ENCODE results near the gene SFTPD.
"Not testable (repeated sequence)": the region's sequence is repeated elsewhere in the genome, so short reads cannot be mapped to it uniquely, and the experiment has no call there.

Gene SFTPD

GRCh38 chr10:79986661-79987060 lies 37.8 kb upstream of the SFTPD start:
- peaks cover 36% of the 10 kb centered on the region for H3K9me3 ChIP-seq (ENCODE audit: control insufficient read depth, low read length)
- H3K27me3 ChIP-seq (ENCODE audit: control insufficient read depth in 1 of 2, insufficient read depth in 1 of 2, low read length in 2 of 2) = peaks cover 0 to 44% of the 10 kb centered on the region in 2 experiments
- DNase-seq; H3K36me3 ChIP-seq (ENCODE audit: control insufficient read depth in 1 of 2, insufficient read depth in 2 of 2, low read depth in 1 of 2, low read length in 2 of 2); H3K27ac ChIP-seq (ENCODE audit: low read length, poor library complexity, severe bottlenecking); H2AFZ ChIP-seq (ENCODE audit: low read depth, low read length); H3K4ac ChIP-seq (ENCODE audit: low read depth in 1 of 2, low read length in 2 of 2); H2BK120ac ChIP-seq (ENCODE audit: low read depth, low read length); H2BK15ac ChIP-seq (ENCODE audit: low read depth, poor library complexity, severe bottlenecking); H3K4me3 ChIP-seq (ENCODE audit: insufficient read depth in 1 of 2, low read depth in 1 of 2, low read length in 2 of 2); H2BK12ac ChIP-seq (ENCODE audit: low read length in 2 of 2); H4K8ac ChIP-seq (ENCODE audit: low read length); H2BK5ac ChIP-seq (ENCODE audit: low read depth, low read length, poor library complexity, severe bottlenecking); H3K14ac ChIP-seq (ENCODE audit: low read length in 2 of 2); H3K18ac ChIP-seq (ENCODE audit: low read depth in 1 of 2, low read length in 2 of 2); H3K4me2 ChIP-seq (ENCODE audit: low read length, poor library complexity, severe bottlenecking); H3K79me1 ChIP-seq (replicated peaks; ENCODE audit: low read length, poor library complexity, severe bottlenecking); H3K4me1 ChIP-seq (ENCODE audit: control insufficient read depth, insufficient read depth, low read depth, low read length); H3K23ac ChIP-seq (ENCODE audit: low read length in 2 of 2); H4K91ac ChIP-seq (ENCODE audit: low read length); H2AK5ac ChIP-seq (ENCODE audit: low read length, severe bottlenecking); H3K9ac ChIP-seq (ENCODE audit: low read length): not testable (repeated sequence)
- 69% methylated on average over 2 of the region's 2 CpGs for WGBS

DNA sequence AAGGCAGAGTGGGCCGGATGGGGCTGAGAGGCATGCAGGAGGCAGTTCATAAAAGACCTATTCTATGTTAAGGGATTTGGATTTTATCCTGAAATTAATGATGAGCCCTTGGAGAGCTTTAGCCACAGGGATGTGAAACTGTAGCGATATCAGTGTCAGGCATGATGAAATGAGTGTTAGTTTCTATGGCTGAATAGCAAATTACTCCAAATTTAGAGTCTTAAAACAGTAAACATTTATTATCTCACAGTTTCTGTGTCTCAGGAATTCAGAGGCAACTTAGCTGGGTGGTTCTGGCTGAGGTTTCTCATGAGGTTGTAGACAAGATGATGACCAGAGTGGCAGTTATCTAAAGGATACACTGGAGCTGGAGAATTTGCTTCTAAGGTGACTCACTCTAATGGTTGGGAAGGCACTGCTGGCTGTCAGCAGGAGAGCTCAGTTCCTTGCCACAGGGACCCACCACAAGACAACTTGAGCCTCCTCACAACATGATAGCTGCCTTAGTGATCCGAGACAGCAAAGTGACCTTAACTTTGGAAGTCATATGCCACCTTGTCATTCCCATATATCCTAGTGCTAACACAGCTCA lies 36.7 kb upstream of the SFTPD start:
- H4K91ac ChIP-seq (ENCODE audit: low read length) = no peak overlapping the region
- H2AK5ac ChIP-seq (ENCODE audit: low read length, severe bottlenecking) = no peak overlapping the region
- H3K27ac ChIP-seq (ENCODE audit: low read length, poor library complexity, severe bottlenecking) = no peak overlapping the region
- no peak overlapping the region for H2BK12ac ChIP-seq (ENCODE audit: low read length in 2 of 2)
- H3K27me3 ChIP-seq (ENCODE audit: control insufficient read depth in 1 of 2, insufficient read depth in 1 of 2, low read length in 2 of 2) = peaks cover 0 to 46% of the 10 kb centered on the region in 2 experiments
- H2BK15ac ChIP-seq (ENCODE audit: low read depth, poor library complexity, severe bottlenecking) = no peak overlapping the region
- peaks cover 0 to 3% of the 10 kb centered on the region in 2 experiments for H3K36me3 ChIP-seq (ENCODE audit: control insufficient read depth in 1 of 2, insufficient read depth in 2 of 2, low read depth in 1 of 2, low read length in 2 of 2)
- H3K23ac ChIP-seq (ENCODE audit: low read length in 2 of 2) = no peak overlapping the region
- peaks cover 9% of the 10 kb centered on the region for H3K4me1 ChIP-seq (ENCODE audit: control insufficient read depth, insufficient read depth, low read depth, low read length)
- 89% methylated on average over 2 of the region's 3 CpGs for WGBS
- no peak overlapping the region for H4K8ac ChIP-seq (ENCODE audit: low read length)
- no peak overlapping the region for H3K14ac ChIP-seq (ENCODE audit: low read length in 2 of 2)
- no peak overlapping the region for H3K18ac ChIP-seq (ENCODE audit: low read depth in 1 of 2, low read length in 2 of 2)
- no peak overlapping the region for H2AFZ ChIP-seq (ENCODE audit: low read depth, low read length)
- no peak overlapping the region for H3K4ac ChIP-seq (ENCODE audit: low read depth in 1 of 2, low read length in 2 of 2)
- H2BK120ac ChIP-seq (ENCODE audit: low read depth, low read length) = no peak overlapping the region
- peaks cover 27% of the 10 kb centered on the region for H3K9me3 ChIP-seq (ENCODE audit: control insufficient read depth, low read length)
- H3K4me3 ChIP-seq (ENCODE audit: insufficient read depth in 1 of 2, low read depth in 1 of 2, low read length in 2 of 2) = no peak overlapping the region
- no peak overlapping the region for H3K4me2 ChIP-seq (ENCODE audit: low read length, poor library complexity, severe bottlenecking)
- no peak overlapping the region for H2BK5ac ChIP-seq (ENCODE audit: low read depth, low read length, poor library complexity, severe bottlenecking)
- DNase-seq = peak; percentile 11
- no peak overlapping the region for H3K9ac ChIP-seq (ENCODE audit: low read length)
- no peaks in the 10 kb centered on the region for H3K79me1 ChIP-seq (replicated peaks; ENCODE audit: low read length, poor library complexity, severe bottlenecking)

DNA sequence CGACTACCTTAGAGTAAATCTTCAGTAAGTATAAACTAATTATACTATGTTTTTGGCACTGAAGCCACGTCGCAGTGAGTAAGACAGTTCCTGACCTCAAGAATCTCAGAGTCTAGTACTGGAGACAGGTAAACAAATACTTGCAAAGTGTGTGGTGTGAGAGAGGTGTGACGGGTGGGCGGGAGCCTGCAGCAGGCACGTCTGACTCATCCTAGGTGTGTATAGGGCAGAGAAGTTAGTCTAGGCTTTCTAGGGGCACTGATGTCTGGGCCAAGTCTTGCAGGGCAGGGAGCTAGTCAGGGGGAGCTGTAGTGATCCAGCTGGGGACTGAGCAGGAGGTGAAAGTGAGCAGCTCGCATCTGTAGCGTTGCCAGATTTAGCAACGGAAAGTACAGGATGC lies 35.9 kb upstream of the SFTPD start:
- Histone ChIP-seq H3K27ac (ENCODE audit: low read length, poor library complexity, severe bottlenecking) (no peak overlapping the region), H2AFZ (ENCODE audit: low read depth, low read length) (no peak overlapping the region), H4K91ac (ENCODE audit: low read length) (no peak overlapping the region), H3K9me3 (ENCODE audit: control insufficient read depth, low read length) (peaks cover 22% of the 10 kb centered on the region), H3K9ac (ENCODE audit: low read length) (no peak overlapping the region), H3K4me1 (ENCODE audit: control insufficient read depth, insufficient read depth, low read depth, low read length) (peaks cover 9% of the 10 kb centered on the region), H3K18ac (ENCODE audit: low read depth in 1 of 2, low read length in 2 of 2) (no peak overlapping the region), H3K36me3 (ENCODE audit: control insufficient read depth in 1 of 2, insufficient read depth in 2 of 2, low read depth in 1 of 2, low read length in 2 of 2) (peaks cover 0 to 3% of the 10 kb centered on the region in 2 experiments), H3K79me1 (replicated peaks; ENCODE audit: low read length, poor library complexity, severe bottlenecking) (no peaks in the 10 kb centered on the region), H2BK120ac (ENCODE audit: low read depth, low read length) (no peak overlapping the region), H3K4me2 (ENCODE audit: low read length, poor library complexity, severe bottlenecking) (no peak overlapping the region), H3K4me3 (ENCODE audit: insufficient read depth in 1 of 2, low read depth in 1 of 2, low read length in 2 of 2) (no peak overlapping the region), H3K4ac (ENCODE audit: low read depth in 1 of 2, low read length in 2 of 2) (no peak overlapping the region), H3K27me3 (ENCODE audit: control insufficient read depth in 1 of 2, insufficient read depth in 1 of 2, low read length in 2 of 2) (peaks cover 4 to 54% of the 10 kb centered on the region in 2 experiments), H3K14ac (ENCODE audit: low read length in 2 of 2) (no peak overlapping the region), H2AK5ac (ENCODE audit: low read length, severe bottlenecking) (no peak overlapping the region), H2BK12ac (ENCODE audit: low read length in 2 of 2) (no peak overlapping the region), H2BK15ac (ENCODE audit: low read depth, poor library complexity, severe bottlenecking) (no peak overlapping the region), H2BK5ac (ENCODE audit: low read depth, low read length, poor library complexity, severe bottlenecking) (no peak overlapping the region), H3K23ac (ENCODE audit: low read length in 2 of 2) (no peak overlapping the region), H4K8ac (ENCODE audit: low read length) (no peak overlapping the region)
- DNase-seq = no peak
- WGBS = 77% methylated on average over 8 of the region's 9 CpGs

GRCh38 chr10:79983286-79983909 lies 34.5 kb upstream of the SFTPD start:
- H2AK5ac ChIP-seq (ENCODE audit: low read length, severe bottlenecking) = no peak overlapping the region
- peak overlapping the region; percentile 38 for H4K8ac ChIP-seq (ENCODE audit: low read length)
- H3K4me2 ChIP-seq (ENCODE audit: low read length, poor library complexity, severe bottlenecking) = no peak overlapping the region
- 93% methylated on average over 35 of the region's 40 CpGs for WGBS
- H3K4me3 ChIP-seq (ENCODE audit: insufficient read depth in 1 of 2, low read depth in 1 of 2, low read length in 2 of 2) = no peak overlapping the region
- no peak overlapping the region for H2BK120ac ChIP-seq (ENCODE audit: low read depth, low read length)
- no peak for DNase-seq
- no peak overlapping the region for H3K9ac ChIP-seq (ENCODE audit: low read length)
- H3K9me3 ChIP-seq (ENCODE audit: control insufficient read depth, low read length) = peaks cover 14% of the 10 kb centered on the region
- no peaks in the 10 kb centered on the region for H3K79me1 ChIP-seq (replicated peaks; ENCODE audit: low read length, poor library complexity, severe bottlenecking)
- no peak overlapping the region for H3K18ac ChIP-seq (ENCODE audit: low read depth in 1 of 2, low read length in 2 of 2)
- peak overlapping the region; percentile 46 for H4K91ac ChIP-seq (ENCODE audit: low read length)
- no peak overlapping the region for H2BK12ac ChIP-seq (ENCODE audit: low read length in 2 of 2)
- H3K36me3 ChIP-seq (ENCODE audit: control insufficient read depth in 1 of 2, insufficient read depth in 2 of 2, low read depth in 1 of 2, low read length in 2 of 2) = peaks cover 0 to 3% of the 10 kb centered on the region in 2 experiments
- no peak overlapping the region for H3K27ac ChIP-seq (ENCODE audit: low read length, poor library complexity, severe bottlenecking)
- no peak overlapping the region for H3K23ac ChIP-seq (ENCODE audit: low read length in 2 of 2)
- no peak overlapping the region for H3K14ac ChIP-seq (ENCODE audit: low read length in 2 of 2)
- no peak overlapping the region for H2BK15ac ChIP-seq (ENCODE audit: low read depth, poor library complexity, severe bottlenecking)
- no peak overlapping the region for H2AFZ ChIP-seq (ENCODE audit: low read depth, low read length)
- no peak overlapping the region for H2BK5ac ChIP-seq (ENCODE audit: low read depth, low read length, poor library complexity, severe bottlenecking)
- peaks cover 11 to 62% of the 10 kb centered on the region in 2 experiments for H3K27me3 ChIP-seq (ENCODE audit: control insufficient read depth in 1 of 2, insufficient read depth in 1 of 2, low read length in 2 of 2)
- no peak overlapping the region for H3K4ac ChIP-seq (ENCODE audit: low read depth in 1 of 2, low read length in 2 of 2)
- H3K4me1 ChIP-seq (ENCODE audit: control insufficient read depth, insufficient read depth, low read depth, low read length) = peaks cover 9% of the 10 kb centered on the region
